ENCODE results near the gene PTPN22. TPM values are rescaled to one million over a fixed set of nuclear protein-coding genes. Genes with fewer than 3 reads are reported as not detected.

PTPN22 gene
- total RNA-seq (2011; cell fraction: chromatin; rRNA removed; ENCODE audit: low replicate concordance) = 0.53 and 0.81 TPM in 2 replicates
- total RNA-seq (2011; cell fraction: nucleolus; rRNA removed) = 0.17 and 0.79 TPM in 2 replicates
- 0.46 and 1.9 TPM in 2 replicates for total RNA-seq (2011; cell fraction: nucleoplasm; rRNA removed)
- total RNA-seq (2014; rRNA removed) (0.82 and 1.3 TPM in 2 replicates), total RNA-seq (2014; rRNA removed; fragmentation: Illumina TruSeq; extraction: Trizol) (1.9 and 2.0 TPM in 2 replicates), total RNA-seq (2015; rRNA removed; fragmentation: Illumina TruSeq; extraction: Trizol) (4.6 and 5.3 TPM in 2 replicates), total RNA-seq (2021) (1.0 and 1.3 TPM in 2 replicates), polyA plus RNA-seq (2011; rRNA removed) (0.45 and 0.76 TPM in 2 replicates), polyA plus RNA-seq (2014; fragmentation: Illumina TruSeq; extraction: Trizol) (1.9 and 2.3 TPM in 2 replicates), polyA plus RNA-seq (2014; fragmentation: Nextera tagmentation; extraction: Ambion mirVana) (1 to 10 TPM; 1.1 to 1.6 TPM), polyA plus RNA-seq (2014; rRNA removed) (0.95 and 1.4 TPM in 2 replicates), polyA minus RNA-seq (2011; rRNA and poly(A)+ RNA removed) (0.46 and 2.4 TPM in 2 replicates), Bru-seq, nascent RNA (percentile 39 among the genes with signal in this experiment), BruChase-seq, experiment 1, labeled RNA remaining after a 2-hour chase (percentile 47 among the genes with signal in this experiment), BruChase-seq, experiment 2, labeled RNA remaining after a 6-hour chase (percentile 45 among the genes with signal in this experiment)
- 0.09 and 0.47 TPM in 2 replicates for polyA plus RNA-seq (2011; cell fraction: cytosol; rRNA removed)
- 0.77 and 0.98 TPM in 2 replicates for polyA plus RNA-seq (2011; cell fraction: nucleus; rRNA removed)
- 2.5 and 7.6 TPM in 2 replicates for polyA plus RNA-seq (2012)
- polyA minus RNA-seq (2011; cell fraction: cytosol; rRNA and poly(A)+ RNA removed) = 0.64 TPM in 1 of 2 replicates, not detected in the other
- 0.81 and 2.4 TPM in 2 replicates for polyA minus RNA-seq (2011; cell fraction: nucleus; rRNA and poly(A)+ RNA removed)
- long read RNA-seq, experiment 1, partial matches to known transcripts = 0 of 1 reads
- long read RNA-seq, experiment 1, other reads (novel, unspliced or antisense) = 1 of 1 reads
- long read RNA-seq, experiment 2 = 0 reads
- long read RNA-seq, experiment 3 = 0 reads

DNA sequence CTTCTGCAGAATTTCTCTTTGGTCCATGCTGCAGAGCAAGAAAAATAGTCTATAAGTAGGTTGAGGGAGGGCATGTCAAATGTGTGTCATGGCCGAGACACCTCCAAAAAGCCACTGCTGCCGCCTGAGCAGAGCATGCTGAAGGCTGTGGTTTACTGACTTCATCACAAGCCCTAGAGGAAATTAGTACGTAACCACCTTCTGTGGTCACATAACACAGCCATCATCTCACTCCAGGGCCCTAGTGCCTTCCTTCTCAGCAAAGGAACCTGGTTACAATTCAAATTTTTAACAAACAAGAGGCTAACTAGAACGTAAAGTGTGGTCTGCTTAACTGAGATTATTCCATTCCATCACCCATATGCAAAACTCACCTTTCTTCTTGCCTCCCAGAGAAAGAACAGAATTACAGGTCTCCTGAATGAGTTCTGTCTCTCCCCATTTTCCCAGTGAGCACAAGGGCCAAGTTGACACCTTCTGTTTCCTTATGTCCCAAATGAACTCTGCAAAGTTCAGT is at the start of gene PTPN22:
PTPN22 (minus strand) TSS at position 116 of the 517 bp plus-strand sequence.
- Histone ChIP-seq H2AFZ (ENCODE audit: low read depth, low read length) (peak within 1 kb of the TSS; percentile 90), H3K9ac (ENCODE audit: insufficient read depth in 1 of 2, low read depth in 2 of 2, low read length in 2 of 2) (no peak within 1 kb of the TSS; a peak in 1 of 4 replicates), H3K4me3 (no peak within 1 kb of the TSS), H3K27me3 (ENCODE audit: control insufficient read depth in 2 of 2, insufficient read depth in 2 of 2, low read length in 2 of 2) (no peaks in the 10 kb centered on the region), H3K4me2 (ENCODE audit: insufficient read depth, low read length) (peak within 1 kb of the TSS; percentile 10; the same call in 1 of the 2 replicates), H4K20me1 (replicated peaks; ENCODE audit: control insufficient read depth, insufficient read depth, low read length) (no peaks in the 10 kb centered on the region), H3K27ac (ENCODE audit: extremely low read depth, low read depth, low read length) (peak within 1 kb of the TSS; percentile 37; the same call in 2 of the 3 replicates), H3K9me3 (replicated peaks; ENCODE audit: control insufficient read depth, insufficient read depth, low read depth, low read length) (no peaks in the 10 kb centered on the region), H3K9me1 (ENCODE audit: control insufficient read depth, insufficient read depth, low read length) (no peaks in the 10 kb centered on the region), H3K79me2 (ENCODE audit: control insufficient read depth, insufficient read depth, low read length) (no peaks in the 10 kb centered on the region), H3K36me3 (ENCODE audit: control insufficient read depth, insufficient read depth, low read length) (no peaks in the 10 kb centered on the region), H3K4me1 (replicated peaks in 1 of 2; ENCODE audit: control insufficient read depth in 2 of 2, insufficient read depth in 2 of 2, low read length in 2 of 2) (peaks cover 0 to 32% of the 10 kb centered on the region in 2 experiments; a peak in 4 of 5 replicates)
- 24% methylated on average over 4 of the region's 4 CpGs for WGBS (ENCODE audit: insufficient coverage, low coverage, missing lambda C conversion rate)
- ChIA-PET CTCF (ENCODE audit: low intra/inter-chr PET ratio) (no interaction called here), POLR2A (interaction anchor here (0.9 to 1.1 kb wide), 3 partner anchors 9 to 75 kb away, joined by 3 to 4 read pairs (median 4); no protein-coding TSS in a partner anchor)
- DNase-seq (ENCODE audit: extremely low read depth in 1 of 4, low spot score in 3 of 4) = peak in 1 of 4 experiments; percentile 65
- in situ Hi-C loops (cut with MboI) (no loop called here), intact Hi-C loops (cut with micrococcal nuclease) (no loop called here)
- ATAC-seq = peak; percentile 81
- BruUV-seq (replicated peaks) = no TSS peak
- peak; percentile 73 for FAIRE-seq
- TF ChIP-seq, protein P1, sequence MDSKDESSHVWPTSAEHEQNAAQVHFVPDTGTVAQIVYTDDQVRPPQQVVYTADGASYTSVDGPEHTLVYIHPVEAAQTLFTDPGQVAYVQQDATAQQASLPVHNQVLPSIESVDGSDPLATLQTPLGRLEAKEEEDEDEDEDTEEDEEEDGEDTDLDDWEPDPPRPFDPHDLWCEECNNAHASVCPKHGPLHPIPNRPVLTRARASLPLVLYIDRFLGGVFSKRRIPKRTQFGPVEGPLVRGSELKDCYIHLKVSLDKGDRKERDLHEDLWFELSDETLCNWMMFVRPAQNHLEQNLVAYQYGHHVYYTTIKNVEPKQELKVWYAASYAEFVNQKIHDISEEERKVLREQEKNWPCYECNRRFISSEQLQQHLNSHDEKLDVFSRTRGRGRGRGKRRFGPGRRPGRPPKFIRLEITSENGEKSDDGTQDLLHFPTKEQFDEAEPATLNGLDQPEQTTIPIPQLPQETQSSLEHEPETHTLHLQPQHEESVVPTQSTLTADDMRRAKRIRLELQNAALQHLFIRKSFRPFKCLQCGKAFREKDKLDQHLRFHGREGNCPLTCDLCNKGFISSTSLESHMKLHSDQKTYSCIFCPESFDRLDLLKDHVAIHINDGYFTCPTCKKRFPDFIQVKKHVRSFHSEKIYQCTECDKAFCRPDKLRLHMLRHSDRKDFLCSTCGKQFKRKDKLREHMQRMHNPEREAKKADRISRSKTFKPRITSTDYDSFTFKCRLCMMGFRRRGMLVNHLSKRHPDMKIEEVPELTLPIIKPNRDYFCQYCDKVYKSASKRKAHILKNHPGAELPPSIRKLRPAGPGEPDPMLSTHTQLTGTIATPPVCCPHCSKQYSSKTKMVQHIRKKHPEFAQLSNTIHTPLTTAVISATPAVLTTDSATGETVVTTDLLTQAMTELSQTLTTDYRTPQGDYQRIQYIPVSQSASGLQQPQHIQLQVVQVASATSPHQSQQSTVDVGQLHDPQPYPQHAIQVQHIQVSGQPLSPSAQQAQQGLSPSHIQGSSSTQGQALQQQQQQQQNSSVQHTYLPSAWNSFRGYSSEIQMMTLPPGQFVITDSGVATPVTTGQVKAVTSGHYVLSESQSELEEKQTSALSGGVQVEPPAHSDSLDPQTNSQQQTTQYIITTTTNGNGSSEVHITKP (IDR thresholded peaks at IDR 0.05; ENCODE audit: partially characterized antibody) = peak; percentile 89
- peak; percentile 28 to 42; a peak in 2 of 4 replicates for TF ChIP-seq MAZ (CRISPR knock-in tag; conservative IDR thresholded peaks at IDR 0.05 in 1 of 2, IDR thresholded peaks at IDR 0.05 in 1 of 2)
- TF ChIP-seq, protein P2, sequence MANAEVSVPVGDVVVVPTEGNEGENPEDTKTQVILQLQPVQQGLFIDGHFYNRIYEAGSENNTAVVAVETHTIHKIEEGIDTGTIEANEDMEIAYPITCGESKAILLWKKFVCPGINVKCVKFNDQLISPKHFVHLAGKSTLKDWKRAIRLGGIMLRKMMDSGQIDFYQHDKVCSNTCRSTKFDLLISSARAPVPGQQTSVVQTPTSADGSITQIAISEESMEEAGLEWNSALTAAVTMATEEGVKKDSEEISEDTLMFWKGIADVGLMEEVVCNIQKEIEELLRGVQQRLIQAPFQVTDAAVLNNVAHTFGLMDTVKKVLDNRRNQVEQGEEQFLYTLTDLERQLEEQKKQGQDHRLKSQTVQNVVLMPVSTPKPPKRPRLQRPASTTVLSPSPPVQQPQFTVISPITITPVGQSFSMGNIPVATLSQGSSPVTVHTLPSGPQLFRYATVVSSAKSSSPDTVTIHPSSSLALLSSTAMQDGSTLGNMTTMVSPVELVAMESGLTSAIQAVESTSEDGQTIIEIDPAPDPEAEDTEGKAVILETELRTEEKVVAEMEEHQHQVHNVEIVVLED (CRISPR knock-in tag; IDR thresholded peaks at IDR 0.05) = no peak
- peak; percentile 83 for TF ChIP-seq ATF7 (IDR thresholded peaks at IDR 0.05)
- peak; percentile 29; the same call in 1 of the 2 replicates for TF ChIP-seq CREB1 (IDR thresholded peaks at IDR 0.05)
- peak; percentile 53; the same call in 1 of the 2 replicates for TF ChIP-seq CREB1 (CRISPR knock-in tag; IDR thresholded peaks at IDR 0.05)
- TF ChIP-seq MEIS2 (IDR thresholded peaks at IDR 0.05; ENCODE audit: partially characterized antibody) = no peak
- no peak for TF ChIP-seq ZSCAN29 (IDR thresholded peaks at IDR 0.05)
- 0 out of 2 replicates have a peak, but pooled peaks have one; percentile 33 for TF ChIP-seq ELF4 (CRISPR knock-in tag; IDR thresholded peaks at IDR 0.05)
- 0 out of 4 replicates have a peak, but pooled peaks of 1 of the 2 experiments have one; percentile 8 for TF ChIP-seq FOXA3 (CRISPR knock-in tag; conservative IDR thresholded peaks at IDR 0.05 in 1 of 2, IDR thresholded peaks at IDR 0.05 in 1 of 2)

Measured in K562 (cell line).